NB4 (cell line): ENCODE data around the gene HSPB6.

Experiments used
- DNase-seq: peaks from one replicate; pipeline ENCODE4 v3.0.0; 2010; ENCODE audit warnings: low read depth
- H3K4me3 ChIP-seq: one replicate; pipeline ENCODE4 v1.5.1; 2011; ENCODE audit warnings: mild to moderate bottlenecking, low read depth, low read length, moderate library complexity
- CTCF ChIP-seq: IDR thresholded peaks from one replicate; pipeline ENCODE4 v1.5.1; 2012; ENCODE audit warnings: low read depth, low read length
- MYC ChIP-seq: IDR thresholded peaks from 2 replicates; pipeline ENCODE4 v1.6.1; 2011; ENCODE audit warnings: low read depth, low read length
- POLR2A ChIP-seq: IDR thresholded peaks from 2 replicates; pipeline ENCODE4 v1.6.1; 2011; ENCODE audit warnings: mild to moderate bottlenecking; ENCODE audit not compliant: insufficient read length; ENCODE audit errors: extremely low read depth
- TF ChIP-seq, protein P1 (sequence below): IDR thresholded peaks from 2 replicates; pipeline ENCODE4 v1.6.1; 2011; ENCODE audit warnings: low read depth, low read length

HSPB6 gene

GRCh38 chr19:35746531-35746930, 10.3 kb downstream of the HSPB6 start:
- H3K4me3 ChIP-seq: peak overlapping the region; percentile 86
- DNase-seq: no peak
- TF ChIP-seq, protein P1, sequence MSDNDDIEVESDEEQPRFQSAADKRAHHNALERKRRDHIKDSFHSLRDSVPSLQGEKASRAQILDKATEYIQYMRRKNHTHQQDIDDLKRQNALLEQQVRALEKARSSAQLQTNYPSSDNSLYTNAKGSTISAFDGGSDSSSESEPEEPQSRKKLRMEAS: no peak
- TF ChIP-seq CTCF (no peak), MYC (no peak)

DNA sequence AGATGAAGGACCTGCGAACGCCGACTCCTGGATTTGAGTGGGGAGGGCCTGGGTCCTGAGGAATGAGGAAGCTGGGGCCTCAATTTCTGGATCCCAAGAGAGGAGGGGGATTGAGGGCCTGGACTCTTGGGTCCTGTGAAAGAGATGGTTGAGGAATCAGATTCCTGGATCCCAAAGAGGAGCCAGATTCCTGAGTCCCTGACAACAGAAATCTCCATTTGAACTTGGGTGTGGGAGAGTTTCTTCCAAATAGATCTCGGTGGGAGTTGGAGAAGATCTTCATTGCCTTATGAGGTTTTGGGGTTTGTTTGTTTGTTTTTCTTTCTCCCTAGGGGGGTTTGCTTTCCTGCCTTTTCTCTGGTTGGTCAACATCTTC, 10.8 kb downstream of the HSPB6 start:
- H3K4me3 ChIP-seq: peak overlapping the region; percentile 86
- TF ChIP-seq MYC (no peak), POLR2A (no peak), CTCF (no peak)
- TF ChIP-seq, protein P1: no peak
- DNase-seq: no peak

DNA sequence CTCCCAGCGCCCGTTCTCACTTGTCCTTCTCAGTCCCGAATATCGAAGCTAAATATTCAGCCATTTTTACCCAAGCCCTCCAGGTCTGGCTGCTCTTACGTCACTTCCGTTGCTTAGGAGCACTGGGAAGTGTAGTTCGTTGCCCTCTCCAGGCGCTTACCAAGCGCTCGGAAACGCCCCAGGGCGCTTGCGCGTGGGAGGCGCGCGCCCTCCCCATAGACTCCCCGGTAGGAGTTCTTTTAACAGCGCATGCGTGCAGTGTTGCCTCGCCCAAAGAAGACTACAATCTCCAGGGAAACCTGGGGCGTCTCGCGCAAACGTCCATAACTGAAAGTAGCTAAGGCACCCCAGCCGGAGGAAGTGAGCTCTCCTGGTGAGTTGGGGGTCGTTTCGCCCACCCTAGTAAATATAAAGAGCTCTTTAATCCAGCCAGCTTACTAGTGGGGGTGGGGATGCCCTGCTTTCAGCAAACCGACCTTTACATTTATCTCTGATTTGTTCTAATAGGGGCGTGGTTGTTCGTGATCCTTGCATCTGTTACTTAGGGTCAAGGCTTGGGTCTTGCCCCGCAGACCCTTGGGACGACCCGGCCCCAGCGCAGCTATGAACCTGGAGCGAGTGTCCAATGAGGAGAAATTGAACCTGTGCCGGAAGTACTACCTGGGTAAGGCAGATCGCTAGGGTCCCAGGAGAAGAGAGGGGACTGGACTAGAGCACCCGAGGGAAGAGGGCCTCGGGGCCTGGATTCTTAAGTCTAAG, 11.3 kb downstream of the HSPB6 start, which contains the start of the genes PSENEN and U2AF1L4:
TSS of gene PSENEN (plus strand) at position 324 of the 759 bp plus-strand sequence. CDS start at position 604, 280 bp downstream.
TSS of gene U2AF1L4 (minus strand) at position 91 of the 759 bp plus-strand sequence. CDS start at position 64, 27 bp downstream.
- DNase-seq: peak; percentile 96
- TF ChIP-seq MYC (peak; percentile 31; the same call in 1 of the 2 replicates), POLR2A (no peak), CTCF (no peak)
- TF ChIP-seq, protein P1: no peak; the same call in 1 of the 2 replicates
- peak within 1 kb of the TSS; percentile 86 for H3K4me3 ChIP-seq

- peak overlapping the region; percentile 66 for H3K4me3 ChIP-seq
- DNase-seq: peak; percentile 91
- TF ChIP-seq, protein P1: no peak
- peak; percentile 42 for TF ChIP-seq POLR2A
These were observed 12.2 kb downstream of the HSPB6 start for GRCh38 chr19:35744430-35745327.

GRCh38 chr19:35743640-35744429, 13.0 kb downstream of the HSPB6 start:
- TF ChIP-seq, protein P1: no peak
- TF ChIP-seq POLR2A (no peak), MYC (no peak)
- DNase-seq: no peak
- H3K4me3 ChIP-seq: no peak overlapping the region

GRCh38 chr19:35742121-35742724, 14.6 kb downstream of the HSPB6 start, which contains the start of gene IGFLR1:
TSS of gene IGFLR1 (minus strand) at chr19:35742452. CDS start at chr19:35741180, 1,272 bp downstream.
- peak within 1 kb of the TSS; percentile 35 for H3K4me3 ChIP-seq
- TF ChIP-seq POLR2A (no peak), MYC (peak; percentile 52; the same call in 1 of the 2 replicates), CTCF (no peak)
- TF ChIP-seq, protein P1: peak; percentile 84
- peak; percentile 81 for DNase-seq
